H1 (cell line): ENCODE results near the gene TCEA2. TPM values are rescaled to one million over a fixed set of nuclear protein-coding genes. Genes with fewer than 3 reads are reported as not detected.

Source experiments
- ATF3 ChIP-seq: IDR thresholded peaks from 2 replicates; pipeline ENCODE4 v1.6.1; 2011; ENCODE audit warnings: low read depth, mild to moderate bottlenecking, low read length; ENCODE audit not compliant: insufficient read depth
- KDM1A ChIP-seq: fragments of 200-600, 300-600 bp; sonication (generic); IDR thresholded peaks from 2 replicates; pipeline ENCODE4 v1.7.1; 2016; ENCODE audit warnings: mild to moderate bottlenecking, low read length, borderline replicate concordance
- NRF1 ChIP-seq: IDR thresholded peaks from 2 replicates; pipeline ENCODE4 v1.6.1; 2011; ENCODE audit warnings: mild to moderate bottlenecking, low read depth, low read length, improper control_type of control experiment
- SP1 ChIP-seq: IDR thresholded peaks from 2 replicates; pipeline ENCODE4 v1.6.1; 2011; ENCODE audit warnings: low read depth, low read length
- TCF12 ChIP-seq: IDR thresholded peaks from 2 replicates; pipeline ENCODE4 v1.6.1; 2011; ENCODE audit warnings: low read depth, mild to moderate bottlenecking, low read length
- TEAD4 ChIP-seq: IDR thresholded peaks from 2 replicates; pipeline ENCODE4 v1.6.1; 2012; ENCODE audit warnings: low read depth, low read length, inconsistent platforms, mixed read lengths
- polyA plus RNA-seq, 7 experiments: library from polyadenylated mRNA; depleted of rRNA in 3 of 7; stranded (reverse) in 5 of 7; unstranded in 2 of 7; fragments of >200 nt in 5 of 7; fragments of 200-250 nt in 2 of 7; gene quantifications; 1 replicate in 5 of 7; 2 replicates in 1 of 7; 4 replicates in 1 of 7; pipeline versions ENCODE4 v1.2.1 to v1.2.3, GENCODE V29; 2011 to 2013; ENCODE audit warnings: missing spikeins in 2 of 7, mixed read lengths in 2 of 7
- total RNA-seq: library from RNA; stranded (reverse); fragmentation: NEBNext Ultra II Directional; extraction: Animal tissue kit (Norgen Biotek cat#: 25700); gene quantifications from 2 replicates; pipeline ENCODE4 v1.2.1, GENCODE V29; 2021

The TCEA2 gene
- total and polyA plus RNA-seq, 2 of the 8 experiments (the other 6 are each of a cell fraction or from before 2014, with no cell fraction given): 41.4 to 42.3 TPM

- TF ChIP-seq TEAD4 (no peak), SP1 (no peak), NRF1 (no peak), TCF12 (no peak), KDM1A (0 out of 2 replicates have a peak, but pooled peaks have one; percentile 13), ATF3 (no peak)
Measured at GRCh38 chr20:64035933-64036345, 27.1 kb upstream of the TCEA2 start, which contains the start of gene C20orf204 (continued).
